Activated T-helper 17 cell treated with anti-CD3 and anti-CD28 coated beads, Interleukin-2, amount 50 U/mL, for 72 hours (primary cell): Measurements from ENCODE around the gene SMTNL1. TPM values are rescaled to one million over a fixed set of nuclear protein-coding genes. Genes with fewer than 3 reads are reported as not detected.

Experiments
- ATAC-seq: fragments of 150-1000 bp; cut with Tn5 transposase; replicated peaks from 2 replicates; pipeline ENCODE4 v1.10.0; 2021; ENCODE audit warnings: mild to moderate bottlenecking, moderate library complexity
- H3K27ac Mint-ChIP-seq: one replicate; pipeline ENCODE4 v1.8.0; 2022; ENCODE audit warnings: mixed read lengths
- H3K27me3 Mint-ChIP-seq: one replicate; pipeline ENCODE4 v1.8.0; 2022; ENCODE audit warnings: mixed read lengths
- H3K36me3 Mint-ChIP-seq: one replicate; pipeline ENCODE4 v1.8.0; 2022; ENCODE audit warnings: low read depth, mild to moderate bottlenecking, mixed read lengths
- H3K4me1 Mint-ChIP-seq: one replicate; pipeline ENCODE4 v1.8.0; 2022; ENCODE audit warnings: mixed read lengths
- H3K4me3 Mint-ChIP-seq: one replicate; pipeline ENCODE4 v1.8.0; 2022; ENCODE audit warnings: mild to moderate bottlenecking, mixed read lengths
- H3K9me3 Mint-ChIP-seq: one replicate; pipeline ENCODE4 v1.8.0; 2022; ENCODE audit warnings: mixed read lengths
- total RNA-seq, 2 donors: library from RNA; stranded (reverse); gene quantifications; one replicate each; pipeline ENCODE4 v1.2.3, GENCODE V29; 2022

SMTNL1 gene
- total RNA-seq, 2 donors from 2014 or later, result not detected

DNA sequence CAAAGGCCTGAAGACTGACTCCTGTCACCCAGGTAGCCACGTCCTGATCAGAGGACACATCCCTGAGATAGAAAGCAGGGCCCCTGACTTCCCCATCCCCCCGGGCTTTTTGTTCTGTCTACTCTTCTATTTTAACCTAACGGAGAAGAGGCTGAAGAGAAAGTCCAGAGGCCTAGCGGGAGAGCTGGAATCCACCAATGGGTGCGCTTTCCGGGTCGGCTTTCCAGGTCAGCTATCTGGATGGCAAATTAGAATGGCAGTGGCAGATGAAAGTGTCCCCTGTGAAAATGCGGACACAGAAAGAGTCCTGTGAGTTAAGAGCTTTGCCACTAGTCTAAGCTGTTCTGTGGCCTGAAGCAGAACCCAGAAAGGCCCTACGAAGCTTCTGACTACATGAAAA is 46.9 kb downstream of the SMTNL1 start:
- Mint-ChIP-seq H3K4me1 (no peaks in the 10 kb centered on the region), H3K36me3 (no peaks in the 10 kb centered on the region), H3K4me3 (no peak overlapping the region), H3K27ac (no peak overlapping the region), H3K9me3 (no peaks in the 10 kb centered on the region), H3K27me3 (no peaks in the 10 kb centered on the region)
- ATAC-seq, result no peak

DNA sequence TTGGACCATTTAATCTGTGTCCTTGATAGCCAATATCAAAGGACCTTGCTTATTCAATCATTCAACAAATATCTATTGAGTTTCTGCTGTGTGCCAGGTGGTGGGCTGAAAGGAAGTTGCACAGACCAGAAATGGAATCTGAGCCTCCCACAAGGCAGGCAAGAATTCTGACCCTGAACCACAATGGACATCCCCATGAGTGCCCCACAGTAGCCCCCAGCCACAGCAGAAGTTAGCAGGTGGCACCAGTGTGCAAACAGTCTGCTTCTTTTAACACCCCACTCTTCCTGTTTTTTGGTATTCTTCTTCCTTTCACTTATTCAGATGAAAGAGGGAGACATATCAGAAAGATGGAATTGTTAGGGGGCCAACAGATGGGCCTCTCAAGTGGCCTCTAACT is 47.9 kb downstream of the SMTNL1 start:
- Mint-ChIP-seq H3K36me3 (no peaks in the 10 kb centered on the region), H3K27me3 (no peaks in the 10 kb centered on the region), H3K27ac (no peak overlapping the region), H3K9me3 (no peaks in the 10 kb centered on the region), H3K4me1 (no peaks in the 10 kb centered on the region), H3K4me3 (no peak overlapping the region)
- ATAC-seq, result no peak

- Mint-ChIP-seq H3K36me3 (no peaks in the 10 kb centered on the region), H3K4me3 (no peak overlapping the region), H3K4me1 (no peaks in the 10 kb centered on the region), H3K27me3 (no peaks in the 10 kb centered on the region), H3K27ac (no peak overlapping the region), H3K9me3 (no peaks in the 10 kb centered on the region)
- ATAC-seq, result no peak
Observed at GRCh38 chr11:57586711-57587245, 49.4 kb downstream of the SMTNL1 start.

DNA sequence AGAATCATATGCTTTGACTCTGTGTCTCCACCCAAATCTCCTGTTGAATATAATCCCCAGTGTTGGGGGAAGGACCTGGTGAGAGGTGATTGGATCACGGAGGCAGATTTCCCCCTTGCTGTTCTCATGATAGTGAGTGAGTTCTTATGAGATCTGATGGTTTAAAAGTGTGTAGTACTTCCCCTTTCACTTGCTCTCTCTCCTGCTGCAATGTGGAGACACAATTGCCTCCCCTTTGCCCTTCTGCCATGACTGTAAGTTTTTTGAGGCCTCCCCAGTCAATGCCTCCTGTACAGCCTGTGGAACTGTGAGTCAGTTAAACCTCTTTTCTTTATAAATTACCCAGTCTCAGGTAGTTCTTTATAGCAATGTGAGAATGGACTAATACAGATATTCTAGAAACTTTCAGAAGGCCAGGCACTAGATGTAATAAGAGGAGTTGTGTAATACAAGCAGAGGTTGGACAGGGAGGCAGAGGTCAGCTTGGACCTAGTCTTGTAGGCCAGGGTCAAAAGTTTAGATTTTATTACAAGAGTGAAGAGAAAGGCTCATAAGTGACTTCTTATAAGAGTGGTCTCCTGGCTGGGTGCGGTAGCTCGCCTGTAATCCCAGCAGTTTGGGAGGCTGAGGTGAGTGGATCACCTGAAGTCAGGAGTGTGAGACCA is 50.8 kb downstream of the SMTNL1 start:
- Mint-ChIP-seq H3K27ac (no peak overlapping the region), H3K36me3 (no peaks in the 10 kb centered on the region)
- ATAC-seq, result no peak

GRCh38 chr11:57596266-57596885 is 59.0 kb downstream of the SMTNL1 start:
- Mint-ChIP-seq H3K27ac (no peak overlapping the region), H3K27me3 (peaks cover 40% of the 10 kb centered on the region), H3K4me1 (no peaks in the 10 kb centered on the region), H3K9me3 (no peaks in the 10 kb centered on the region), H3K4me3 (no peak overlapping the region), H3K36me3 (no peaks in the 10 kb centered on the region)
- no peak for ATAC-seq

More for the DNA sequence above, 50.8 kb downstream of the SMTNL1 start:
- H3K4me3 Mint-ChIP-seq, result no peak overlapping the region
- no peaks in the 10 kb centered on the region for H3K4me1 Mint-ChIP-seq
- peaks cover 4% of the 10 kb centered on the region for H3K27me3 Mint-ChIP-seq
- H3K9me3 Mint-ChIP-seq, result no peaks in the 10 kb centered on the region

DNA sequence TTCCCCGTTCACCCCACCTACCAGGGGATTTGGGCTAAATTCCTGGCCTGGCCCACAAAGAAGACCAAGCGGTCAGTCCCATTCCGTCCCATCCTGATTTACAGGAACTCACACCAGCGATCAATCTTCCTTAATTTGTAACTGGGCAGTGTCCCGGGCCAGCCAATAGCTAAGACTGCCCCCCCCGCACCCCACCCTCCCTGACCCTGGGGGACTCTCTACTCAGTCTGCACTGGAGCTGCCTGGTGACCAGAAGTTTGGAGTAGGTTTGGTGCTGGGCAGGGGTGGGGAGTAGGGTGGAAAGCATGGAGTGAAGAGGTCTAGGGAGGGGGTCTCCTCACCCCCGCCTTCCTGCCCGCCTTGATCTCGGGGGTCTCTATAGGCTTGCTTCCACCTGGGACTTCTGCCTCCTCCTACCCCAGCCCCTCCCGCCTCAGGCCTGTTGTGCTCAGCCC is 60.1 kb downstream of the SMTNL1 start, which contains the start of gene SERPING1:
Gene SERPING1 (plus strand): TSS at position 225 of the 455 bp plus-strand sequence. CDS start 586 bp downstream, outside the sequence.
- Mint-ChIP-seq H3K4me3 (no peak within 1 kb of the TSS), H3K27ac (no peak within 1 kb of the TSS), H3K36me3 (no peaks in the 10 kb centered on the region), H3K4me1 (no peaks in the 10 kb centered on the region), H3K27me3 (peaks cover 40% of the 10 kb centered on the region), H3K9me3 (no peaks in the 10 kb centered on the region)
- ATAC-seq, result no peak

DNA sequence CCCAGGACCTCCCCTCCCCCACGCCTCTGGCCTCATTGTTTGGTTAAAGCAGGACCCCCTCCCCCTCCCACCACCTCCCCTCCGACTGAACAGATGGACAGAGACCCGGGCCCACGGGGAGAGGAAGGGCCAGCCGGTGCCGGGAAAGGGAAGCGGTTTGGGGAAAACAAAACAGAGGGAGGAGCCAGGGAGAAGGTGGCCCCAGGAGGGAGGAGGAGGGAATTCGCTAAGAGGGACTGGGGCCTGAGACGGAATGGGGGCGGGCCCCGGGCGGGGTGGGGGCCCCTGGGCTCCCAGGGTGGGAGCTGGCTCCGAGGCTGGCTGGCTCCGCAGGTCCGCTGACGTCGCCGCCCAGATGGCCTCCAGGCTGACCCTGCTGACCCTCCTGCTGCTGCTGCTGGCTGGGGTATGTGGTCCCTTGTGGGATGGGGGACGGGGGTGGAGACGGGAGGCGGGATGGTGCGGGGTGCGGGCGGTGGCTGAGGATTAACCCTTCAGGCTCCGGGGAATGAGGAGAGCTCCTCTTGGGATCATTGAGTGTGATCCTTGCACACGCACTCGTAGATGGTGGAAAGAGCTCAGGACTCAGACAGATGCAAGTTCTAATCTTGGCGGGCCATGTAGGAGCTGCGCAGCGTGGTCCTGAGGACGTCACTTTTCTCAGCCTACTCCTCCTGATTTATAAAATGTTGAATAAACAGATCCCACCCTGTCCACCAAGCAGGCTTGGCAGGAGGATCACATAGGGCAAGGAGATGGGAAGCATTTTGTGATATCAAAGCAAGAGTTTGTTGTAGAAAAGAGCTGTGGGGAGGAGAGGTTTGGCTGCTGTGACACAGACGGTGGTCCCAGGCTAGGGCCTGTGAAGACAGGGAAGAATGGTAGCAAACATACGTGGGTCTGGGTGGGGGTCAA is 60.8 kb downstream of the SMTNL1 start:
- H3K27me3 Mint-ChIP-seq, result peaks cover 36% of the 10 kb centered on the region
- H3K4me1 Mint-ChIP-seq, result no peaks in the 10 kb centered on the region
- H3K36me3 Mint-ChIP-seq, result no peaks in the 10 kb centered on the region
- H3K9me3 Mint-ChIP-seq, result no peaks in the 10 kb centered on the region
- H3K27ac Mint-ChIP-seq, result no peak overlapping the region
- no peak for ATAC-seq
- H3K4me3 Mint-ChIP-seq, result no peak overlapping the region

DNA sequence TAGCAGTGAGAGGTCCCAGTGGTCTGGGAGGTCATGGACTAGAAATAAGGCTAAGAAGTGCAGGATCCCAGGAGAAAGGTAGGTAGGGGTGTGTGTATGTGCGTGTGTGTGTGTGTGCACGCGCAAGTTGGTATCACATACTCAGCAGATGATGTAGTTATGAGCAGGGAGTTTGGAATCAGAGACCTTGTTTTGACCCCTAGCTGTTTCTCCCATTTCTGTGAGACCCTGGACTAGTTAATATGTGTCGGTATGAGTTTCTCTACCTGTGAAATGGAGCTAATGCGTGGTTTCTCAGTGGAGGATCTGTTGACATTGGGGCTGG is 61.4 kb downstream of the SMTNL1 start:
- Mint-ChIP-seq H3K4me1 (no peaks in the 10 kb centered on the region), H3K9me3 (no peaks in the 10 kb centered on the region), H3K27me3 (peaks cover 36% of the 10 kb centered on the region), H3K36me3 (no peaks in the 10 kb centered on the region), H3K4me3 (no peak overlapping the region), H3K27ac (no peak overlapping the region)
- ATAC-seq, result no peak

DNA sequence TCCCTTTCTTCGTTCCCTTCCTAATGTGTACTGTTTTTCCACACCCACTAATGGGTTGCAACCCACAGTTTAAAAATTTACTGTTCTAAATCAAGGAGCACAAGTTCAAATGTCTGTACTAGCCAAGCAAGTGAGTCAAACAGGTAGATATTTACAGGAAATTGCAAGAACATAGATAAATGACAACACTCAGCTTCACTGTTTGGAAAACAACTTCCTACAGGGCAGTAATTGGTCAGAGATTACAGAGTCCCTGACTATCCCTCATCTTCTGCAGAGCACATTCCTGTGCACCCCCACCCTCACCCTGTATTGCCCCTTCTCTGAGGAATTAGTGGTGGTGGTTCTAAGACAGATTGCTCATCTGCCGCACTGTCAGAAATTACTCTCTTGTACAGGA is 62.0 kb downstream of the SMTNL1 start:
- no peak for ATAC-seq
- H3K27me3 Mint-ChIP-seq, result peaks cover 31% of the 10 kb centered on the region
- H3K27ac Mint-ChIP-seq, result no peak overlapping the region
- no peaks in the 10 kb centered on the region for H3K9me3 Mint-ChIP-seq
- H3K4me3 Mint-ChIP-seq, result no peak overlapping the region
- H3K4me1 Mint-ChIP-seq, result no peaks in the 10 kb centered on the region
- no peaks in the 10 kb centered on the region for H3K36me3 Mint-ChIP-seq

Other genes with a start within 250 kb of the SMTNL1 start
- gene TNKS1BP1, start 212.6 kb upstream of the SMTNL1 start, total RNA-seq, result 10 to 100 TPM in 1 of 2 donors, 1 to 10 TPM in 1; 4.1 to 13.6 TPM
- gene SSRP1, start 201.7 kb upstream of the SMTNL1 start, total RNA-seq, result 100 to 1,000 TPM in 1 of 2 donors, 10 to 100 TPM in 1; 92.1 to 171 TPM
- not detected for gene P2RX3, start 199.2 kb upstream of the SMTNL1 start, total RNA-seq
- not detected for gene PRG3, start 156.4 kb upstream of the SMTNL1 start, total RNA-seq
- 1 to 10 TPM; 2.2 to 6.2 TPM for gene PRG2, start 146.9 kb upstream of the SMTNL1 start, total RNA-seq
- gene SLC43A3, start 110.5 kb upstream of the SMTNL1 start, total RNA-seq, result 100 to 1,000 TPM; 346 to 386 TPM
- gene RTN4RL2, start 77.1 kb upstream of the SMTNL1 start, total RNA-seq, result under 1 TPM; 0.22 to 0.82 TPM
- 10 to 100 TPM in 1 of 2 donors, 1 to 10 TPM in 1; 9.1 to 20.0 TPM for gene SLC43A1, start 21.9 kb upstream of the SMTNL1 start, total RNA-seq
- gene TIMM10, start 6.8 kb upstream of the SMTNL1 start, total RNA-seq, result 100 to 1,000 TPM in 1 of 2 donors, 10 to 100 TPM in 1; 56.4 to 125 TPM
- gene UBE2L6, start 30.1 kb downstream of the SMTNL1 start, total RNA-seq, result 100 to 1,000 TPM in 1 of 2 donors, 10 to 100 TPM in 1; 69.2 to 110 TPM
- gene SERPING1, start 60.1 kb downstream of the SMTNL1 start, total RNA-seq, result not detected
- 1 to 10 TPM in 1 of 2 donors, not detected in 1; 1.5 TPM for gene YPEL4, start 112.3 kb downstream of the SMTNL1 start, total RNA-seq
- gene CLP1, start 120.2 kb downstream of the SMTNL1 start, total RNA-seq, result 10 to 100 TPM; 16.6 to 24.1 TPM
- 10 to 100 TPM; 58.2 to 79.9 TPM for gene ZDHHC5, start 130.5 kb downstream of the SMTNL1 start, total RNA-seq
- gene MED19, start 174.6 kb downstream of the SMTNL1 start, total RNA-seq, result 10 to 100 TPM; 10.9 to 12.3 TPM
- 10 to 100 TPM; 40.3 to 75.7 TPM for gene TMX2, start 175.0 kb downstream of the SMTNL1 start, total RNA-seq
- 100 to 1,000 TPM; 149 to 175 TPM for gene SELENOH, start 203.9 kb downstream of the SMTNL1 start, total RNA-seq
- gene BTBD18, start 214.2 kb downstream of the SMTNL1 start, total RNA-seq, result not detected
- 10 to 100 TPM in 1 of 2 donors, 1 to 10 TPM in 1; 4.6 to 12.5 TPM for gene CTNND1, start 224.2 kb downstream of the SMTNL1 start, total RNA-seq